MM.1S (cell line): Measurements from ENCODE around the gene COPB2.

Experiments used
- DNase-seq: peaks from one replicate; pipeline ENCODE4 v3.0.0-alpha.2; 2015
- H2AFZ ChIP-seq: fragments of 300-600 bp; sonication (generic); 2 replicates; pipeline ENCODE4 v1.6.0; 2016; ENCODE audit warnings: antibody characterized with exemption, low read length
- H3F3A ChIP-seq: fragments of 300-600 bp; sonication (generic); 2 replicates; pipeline ENCODE4 v1.6.1; 2016; ENCODE audit warnings: mild to moderate bottlenecking, antibody characterized with exemption, low read length, moderate library complexity, mixed read lengths; ENCODE audit not compliant: insufficient read depth
- H3K27ac ChIP-seq: fragments of 300-600 bp; sonication (generic); 2 replicates; pipeline ENCODE4 v1.5.1; 2016; ENCODE audit warnings: mild to moderate bottlenecking, low read length
- H3K27me3 ChIP-seq: fragments of 300-600 bp; sonication (generic); replicated peaks from 2 replicates; pipeline ENCODE4 v1.6.0; 2016; ENCODE audit warnings: low read length; ENCODE audit not compliant: insufficient read depth
- H3K36me3 ChIP-seq: fragments of 300-600 bp; sonication (generic); replicated peaks from 2 replicates; pipeline ENCODE4 v1.6.1; 2016; ENCODE audit warnings: mild to moderate bottlenecking, low read length, mixed read lengths; ENCODE audit not compliant: insufficient read depth
- H3K4me1 ChIP-seq: fragments of 300-600 bp; sonication (generic); 2 replicates; pipeline ENCODE4 v1.6.1; 2016; ENCODE audit warnings: low read length, mixed read lengths
- H3K4me2 ChIP-seq: fragments of 300-600 bp; sonication (generic); 2 replicates; pipeline ENCODE4 v1.6.0; 2016; ENCODE audit warnings: low read depth, low read length
- H3K4me3 ChIP-seq: fragments of 300-600 bp; sonication (generic); 2 replicates; pipeline ENCODE4 v1.5.1; 2016; ENCODE audit warnings: low read length, mixed read lengths
- H3K79me2 ChIP-seq: fragments of 300-600 bp; sonication (generic); 2 replicates; pipeline ENCODE4 v1.6.1; 2016; ENCODE audit warnings: mixed run types, low read length, mixed read lengths
- H3K9ac ChIP-seq: fragments of 300-600 bp; sonication (generic); 2 replicates; pipeline ENCODE4 v1.6.1; 2016; ENCODE audit warnings: low read length, mixed read lengths
- H3K9me2 ChIP-seq: fragments of 300-600 bp; sonication (generic); replicated peaks from 2 replicates; pipeline ENCODE4 v1.6.1; 2016; ENCODE audit warnings: mild to moderate bottlenecking, low read length, mixed read lengths; ENCODE audit not compliant: insufficient read depth
- H3K9me3 ChIP-seq: fragments of 300-600 bp; sonication (generic); replicated peaks from 2 replicates; pipeline ENCODE4 v1.6.1; 2016; ENCODE audit warnings: mild to moderate bottlenecking, low read length, mixed read lengths; ENCODE audit not compliant: insufficient read depth
- H4K20me1 ChIP-seq: fragments of 300-600 bp; sonication (generic); 2 replicates; pipeline ENCODE4 v1.6.1; 2016; ENCODE audit warnings: mild to moderate bottlenecking, low read length, moderate library complexity, mixed read lengths; ENCODE audit not compliant: insufficient read depth
- CTCF ChIP-seq: fragments of 300-600 bp; sonication (generic); IDR thresholded peaks from 2 replicates; pipeline ENCODE4 v1.5.1; 2016; ENCODE audit warnings: antibody characterized with exemption, low read length, mixed read lengths
- EZH2 ChIP-seq: fragments of 300-600 bp; sonication (generic); optimal IDR thresholded peaks from 2 replicates; pipeline ENCODE3; 2017; ENCODE audit warnings: low read depth, mild to moderate bottlenecking, antibody characterized with exemption, low read length, mixed read lengths
- EZH2phosphoT487 ChIP-seq: fragments of 300-600 bp; sonication (generic); IDR thresholded peaks from 2 replicates; pipeline ENCODE4 v1.6.1; 2018; ENCODE audit warnings: antibody characterized with exemption, low read length

The COPB2 gene

GRCh38 chr3:139329364-139329850 lies 60.0 kb downstream of the COPB2 start:
- H3F3A ChIP-seq: no peaks in the 10 kb centered on the region
- no peaks in the 10 kb centered on the region for H3K9me2 ChIP-seq
- H3K4me2 ChIP-seq: peak overlapping the region; percentile 65
- peak overlapping the region; percentile 76 for H2AFZ ChIP-seq
- no peak overlapping the region for H3K27ac ChIP-seq
- H3K9ac ChIP-seq: no peak overlapping the region
- no peaks in the 10 kb centered on the region for H3K27me3 ChIP-seq
- no peaks in the 10 kb centered on the region for H3K79me2 ChIP-seq
- peak; percentile 90 for DNase-seq
- peaks cover 4% of the 10 kb centered on the region; the same call in 1 of the 2 replicates for H3K4me1 ChIP-seq
- H3K36me3 ChIP-seq: no peaks in the 10 kb centered on the region
- TF ChIP-seq CTCF (peak; percentile 100), EZH2 (no peak)
- H3K9me3 ChIP-seq: no peaks in the 10 kb centered on the region
- H4K20me1 ChIP-seq: no peaks in the 10 kb centered on the region
- H3K4me3 ChIP-seq: peak overlapping the region; percentile 43

GRCh38 chr3:139328356-139328755 lies 61.1 kb downstream of the COPB2 start:
- no peaks in the 10 kb centered on the region for H3K79me2 ChIP-seq
- H4K20me1 ChIP-seq: no peaks in the 10 kb centered on the region
- peak overlapping the region; percentile 76; the same call in 1 of the 2 replicates for H2AFZ ChIP-seq
- H3K4me1 ChIP-seq: peaks cover 4% of the 10 kb centered on the region; the same call in 1 of the 2 replicates
- H3K27me3 ChIP-seq: no peaks in the 10 kb centered on the region
- no peak overlapping the region for H3K27ac ChIP-seq
- no peaks in the 10 kb centered on the region for H3F3A ChIP-seq
- TF ChIP-seq EZH2 (no peak), EZH2phosphoT487 (no peak), CTCF (no peak)
- H3K9me2 ChIP-seq: no peaks in the 10 kb centered on the region
- H3K36me3 ChIP-seq: no peaks in the 10 kb centered on the region
- H3K4me2 ChIP-seq: no peak overlapping the region
- H3K4me3 ChIP-seq: no peak overlapping the region
- DNase-seq: no peak
- H3K9me3 ChIP-seq: no peaks in the 10 kb centered on the region
- H3K9ac ChIP-seq: no peak overlapping the region

GRCh38 chr3:139327861-139328260 lies 61.6 kb downstream of the COPB2 start:
- H3K4me1 ChIP-seq: peaks cover 4% of the 10 kb centered on the region; the same call in 1 of the 2 replicates
- no peak overlapping the region for H3K4me2 ChIP-seq
- no peaks in the 10 kb centered on the region for H3K9me2 ChIP-seq
- no peaks in the 10 kb centered on the region for H3K36me3 ChIP-seq
- H3K79me2 ChIP-seq: no peaks in the 10 kb centered on the region
- no peaks in the 10 kb centered on the region for H3K9me3 ChIP-seq
- H3K9ac ChIP-seq: no peak overlapping the region
- H3K27me3 ChIP-seq: no peaks in the 10 kb centered on the region
- H3K27ac ChIP-seq: no peak overlapping the region
- DNase-seq: no peak
- no peaks in the 10 kb centered on the region for H4K20me1 ChIP-seq
- H3K4me3 ChIP-seq: no peak overlapping the region
- H2AFZ ChIP-seq: no peak overlapping the region
- TF ChIP-seq CTCF: no peak
- TF ChIP-seq EZH2: no peak
- no peak for TF ChIP-seq EZH2phosphoT487
- H3F3A ChIP-seq: no peaks in the 10 kb centered on the region
